Transverse colon (tissue), 1 donor: ENCODE data around the gene CYP46A1.

ENCODE experiments used
- EP300 ChIP-seq: sonication (generic); formaldehyde crosslinking; IDR thresholded peaks from one replicate; pipeline ENCODE4 v1.6.1; 2017; ENCODE audit warnings: antibody characterized with exemption, low read depth
- POLR2A ChIP-seq: fragments of 450-650 bp; IDR thresholded peaks from one replicate; pipeline ENCODE4 v1.6.1; 2016; ENCODE audit warnings: antibody characterized with exemption, mild to moderate bottlenecking, moderate library complexity

DNA sequence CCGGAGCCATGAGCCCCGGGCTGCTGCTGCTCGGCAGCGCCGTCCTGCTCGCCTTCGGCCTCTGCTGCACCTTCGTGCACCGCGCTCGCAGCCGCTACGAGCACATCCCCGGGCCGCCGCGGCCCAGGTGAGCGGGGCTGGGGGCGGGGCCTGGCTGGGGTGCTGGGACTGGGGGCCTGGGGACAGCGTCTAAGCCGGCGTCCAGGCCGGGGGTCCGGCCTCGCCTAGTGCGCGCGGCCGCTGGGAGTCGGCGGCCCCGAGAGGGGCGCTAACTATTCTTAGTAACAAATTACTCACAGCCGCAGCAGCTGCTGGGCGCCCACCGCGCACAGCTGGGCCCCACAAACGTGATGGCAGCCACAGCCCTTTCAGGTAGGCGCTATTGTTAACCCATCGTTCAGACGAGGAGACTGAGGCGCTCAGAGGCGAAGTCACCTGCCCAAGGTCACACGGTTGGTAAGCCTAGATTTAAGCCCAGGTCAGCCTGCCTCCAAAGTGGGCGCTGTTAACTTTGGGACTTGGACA is 374 bp downstream of the CYP46A1 start:
- TF ChIP-seq POLR2A (no peak), EP300 (no peak)
